ENCODE data around the gene BCAT1.

The BCAT1 gene

GRCh38 chr12:24760606-24761378 is 188.1 kb downstream of the BCAT1 start:
- Histone ChIP-seq H3K9me3 (ENCODE audit: control insufficient read depth in 1 of 2, low read length in 2 of 2) (no peaks in the 10 kb centered on the region), H3K27me3 (ENCODE audit: control insufficient read depth in 1 of 2, insufficient read depth in 2 of 2, low read length in 2 of 2) (no peaks in the 10 kb centered on the region), H3K4me1 (ENCODE audit: control insufficient read depth in 1 of 2, insufficient read depth in 2 of 2, low read length in 2 of 2) (no peaks in the 10 kb centered on the region), H3K36me3 (ENCODE audit: control insufficient read depth in 1 of 2, insufficient read depth in 2 of 2, low read length in 2 of 2) (no peaks in the 10 kb centered on the region), H3K27ac (ENCODE audit: low read depth, low read length) (no peak overlapping the region), H3K4me3 (ENCODE audit: low read depth in 1 of 2, low read length in 2 of 2) (no peak overlapping the region), H3K9ac (ENCODE audit: low read depth in 1 of 2, low read length in 2 of 2) (no peak overlapping the region)

DNA sequence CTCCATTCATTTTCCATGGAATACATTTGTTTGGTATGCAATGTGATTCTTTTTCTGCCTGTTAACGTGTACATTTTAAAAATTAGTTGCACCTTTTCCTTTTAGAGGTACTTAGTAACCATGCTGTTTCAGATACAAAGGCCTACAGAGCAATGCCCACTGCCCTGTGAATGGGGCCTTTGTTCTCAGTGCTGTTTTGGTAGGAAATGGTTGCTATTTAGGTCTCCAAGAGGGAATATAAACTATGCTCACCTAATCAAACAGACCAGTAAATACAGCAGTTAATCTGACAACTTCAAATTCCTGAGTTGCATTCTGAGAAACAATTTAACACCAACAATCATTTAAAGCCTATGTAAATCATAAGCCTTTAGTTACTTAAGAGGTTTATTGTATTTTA is 188.7 kb downstream of the BCAT1 start:
- Histone ChIP-seq H3K9me3 (ENCODE audit: control insufficient read depth in 1 of 2, low read length in 2 of 2) (no peaks in the 10 kb centered on the region), H3K4me3 (ENCODE audit: low read depth in 1 of 2, low read length in 2 of 2) (no peak overlapping the region), H3K27ac (ENCODE audit: low read depth, low read length) (no peak overlapping the region), H3K4me1 (ENCODE audit: control insufficient read depth in 1 of 2, insufficient read depth in 2 of 2, low read length in 2 of 2) (no peaks in the 10 kb centered on the region), H3K36me3 (ENCODE audit: control insufficient read depth in 1 of 2, insufficient read depth in 2 of 2, low read length in 2 of 2) (no peaks in the 10 kb centered on the region), H3K27me3 (ENCODE audit: control insufficient read depth in 1 of 2, insufficient read depth in 2 of 2, low read length in 2 of 2) (no peaks in the 10 kb centered on the region), H3K9ac (ENCODE audit: low read depth in 1 of 2, low read length in 2 of 2) (no peak overlapping the region)

All from duodenal mucosa (tissue), 2 donors.